ENCODE data around the gene DCST1.

Gene DCST1

DNA sequence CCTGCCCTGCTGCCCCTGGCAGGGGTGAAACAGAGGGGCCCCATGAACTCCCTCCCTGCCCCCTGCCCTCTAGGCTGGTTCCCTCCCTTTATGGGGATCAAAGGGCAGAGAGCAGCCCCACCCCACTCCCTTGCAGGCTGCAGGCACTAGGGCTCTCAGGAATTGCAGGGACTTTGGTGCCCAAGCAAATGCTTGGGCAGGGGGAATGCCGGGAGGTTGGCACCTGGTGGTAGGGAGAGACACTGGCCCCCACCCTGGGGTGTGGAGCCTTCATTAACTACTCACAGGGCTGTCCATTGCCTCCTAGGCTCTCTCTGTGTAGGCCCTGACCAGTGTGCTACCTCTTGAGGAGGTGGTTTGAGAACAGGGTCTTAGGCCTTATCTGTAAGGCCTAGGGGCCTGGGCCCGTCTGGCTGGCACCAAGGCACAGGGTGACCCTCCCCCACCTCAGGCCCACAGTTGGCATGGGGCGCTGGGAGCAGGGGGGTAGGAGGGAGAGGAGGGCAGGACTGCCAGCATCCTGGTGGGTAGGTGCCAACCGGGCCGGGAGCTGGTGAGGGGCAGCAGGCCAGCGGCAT, 26.3 kb upstream of the DCST1 start:
- DNase-seq (ENCODE audit: low read depth), result no peak
- TF ChIP-seq, protein P1, sequence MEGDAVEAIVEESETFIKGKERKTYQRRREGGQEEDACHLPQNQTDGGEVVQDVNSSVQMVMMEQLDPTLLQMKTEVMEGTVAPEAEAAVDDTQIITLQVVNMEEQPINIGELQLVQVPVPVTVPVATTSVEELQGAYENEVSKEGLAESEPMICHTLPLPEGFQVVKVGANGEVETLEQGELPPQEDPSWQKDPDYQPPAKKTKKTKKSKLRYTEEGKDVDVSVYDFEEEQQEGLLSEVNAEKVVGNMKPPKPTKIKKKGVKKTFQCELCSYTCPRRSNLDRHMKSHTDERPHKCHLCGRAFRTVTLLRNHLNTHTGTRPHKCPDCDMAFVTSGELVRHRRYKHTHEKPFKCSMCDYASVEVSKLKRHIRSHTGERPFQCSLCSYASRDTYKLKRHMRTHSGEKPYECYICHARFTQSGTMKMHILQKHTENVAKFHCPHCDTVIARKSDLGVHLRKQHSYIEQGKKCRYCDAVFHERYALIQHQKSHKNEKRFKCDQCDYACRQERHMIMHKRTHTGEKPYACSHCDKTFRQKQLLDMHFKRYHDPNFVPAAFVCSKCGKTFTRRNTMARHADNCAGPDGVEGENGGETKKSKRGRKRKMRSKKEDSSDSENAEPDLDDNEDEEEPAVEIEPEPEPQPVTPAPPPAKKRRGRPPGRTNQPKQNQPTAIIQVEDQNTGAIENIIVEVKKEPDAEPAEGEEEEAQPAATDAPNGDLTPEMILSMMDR (conservative IDR thresholded peaks at IDR 0.05; ENCODE audit: low read length), result no peak
- H3K4me3 ChIP-seq (ENCODE audit: low read length), result no peak overlapping the region

DNA sequence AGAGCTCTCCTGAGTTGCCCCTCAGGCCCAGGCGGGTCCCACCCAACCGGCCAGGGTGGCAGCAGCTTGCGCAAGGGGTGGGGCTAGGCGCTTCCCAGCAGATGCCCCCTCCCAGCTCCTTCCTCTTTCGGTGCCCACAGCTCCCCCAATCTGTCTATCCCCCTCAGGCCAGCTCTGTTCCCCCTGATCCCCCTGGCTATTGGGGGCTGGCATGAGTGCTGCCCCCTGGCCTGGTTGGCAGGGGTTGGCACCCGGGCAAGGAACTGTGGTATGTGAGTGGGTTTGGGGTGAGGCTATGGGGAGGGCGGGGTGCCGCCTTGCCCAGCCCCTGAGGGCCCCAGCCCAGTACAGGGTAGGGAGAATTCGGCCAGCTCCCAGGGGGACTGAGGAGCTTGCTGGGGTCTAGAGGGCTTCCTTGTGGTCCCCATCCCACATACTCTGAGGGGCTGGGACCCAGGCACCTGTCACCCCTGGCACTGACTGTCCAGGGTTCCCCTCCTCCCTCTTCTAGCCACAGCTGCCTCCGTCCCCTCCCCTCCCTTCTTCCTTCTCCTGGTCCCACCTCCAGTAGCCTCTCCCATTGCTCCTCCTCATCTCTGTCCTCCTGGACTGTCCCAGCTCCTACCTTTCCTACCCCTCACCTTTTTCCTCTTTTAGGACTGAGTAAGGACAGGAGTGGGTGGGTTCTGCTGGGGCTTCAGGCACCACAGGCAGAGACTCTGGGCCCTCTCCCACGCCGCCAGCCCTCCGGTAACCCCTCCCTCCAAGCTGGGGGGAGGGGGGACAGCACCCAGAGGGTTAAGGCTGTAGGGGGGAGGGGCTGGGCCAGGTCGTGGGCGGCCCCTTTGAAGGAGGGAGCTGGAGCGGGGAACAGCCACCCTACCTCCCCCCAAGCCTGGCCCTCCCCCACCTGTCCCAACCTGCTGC, 25.3 kb upstream of the DCST1 start:
- TF ChIP-seq, protein P1 (conservative IDR thresholded peaks at IDR 0.05; ENCODE audit: low read length), result no peak
- no peak overlapping the region for H3K4me3 ChIP-seq (ENCODE audit: low read length)
- no peak for DNase-seq (ENCODE audit: low read depth)

DNA sequence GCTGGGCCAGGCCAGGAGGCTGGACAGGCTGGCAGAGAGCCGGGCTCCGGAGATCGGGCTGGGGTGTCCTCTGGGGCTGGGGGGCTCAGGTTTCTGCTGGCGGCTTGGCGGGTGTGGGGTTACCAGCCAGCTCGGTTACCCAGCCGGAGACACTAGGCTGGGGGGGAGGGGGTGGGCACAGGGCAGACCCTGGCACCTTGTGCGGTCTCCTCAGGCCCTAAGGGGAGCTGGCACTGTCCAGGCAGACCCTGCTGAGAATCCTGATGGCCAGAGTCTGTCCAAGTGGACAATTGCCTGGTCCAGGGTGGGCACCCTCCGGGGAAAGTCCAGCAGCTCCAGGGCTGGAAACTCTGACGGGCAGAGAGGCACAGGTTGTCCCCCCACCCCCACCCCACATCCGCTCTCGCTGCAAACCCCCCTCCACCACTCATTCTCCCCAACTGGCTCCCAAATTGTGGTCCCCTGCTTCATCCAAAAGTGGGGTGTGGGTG, 24.4 kb upstream of the DCST1 start:
- DNase-seq (ENCODE audit: low read depth), result no peak
- TF ChIP-seq, protein P1 (conservative IDR thresholded peaks at IDR 0.05; ENCODE audit: low read length), result no peak
- H3K4me3 ChIP-seq (ENCODE audit: low read length), result no peak overlapping the region

DNA sequence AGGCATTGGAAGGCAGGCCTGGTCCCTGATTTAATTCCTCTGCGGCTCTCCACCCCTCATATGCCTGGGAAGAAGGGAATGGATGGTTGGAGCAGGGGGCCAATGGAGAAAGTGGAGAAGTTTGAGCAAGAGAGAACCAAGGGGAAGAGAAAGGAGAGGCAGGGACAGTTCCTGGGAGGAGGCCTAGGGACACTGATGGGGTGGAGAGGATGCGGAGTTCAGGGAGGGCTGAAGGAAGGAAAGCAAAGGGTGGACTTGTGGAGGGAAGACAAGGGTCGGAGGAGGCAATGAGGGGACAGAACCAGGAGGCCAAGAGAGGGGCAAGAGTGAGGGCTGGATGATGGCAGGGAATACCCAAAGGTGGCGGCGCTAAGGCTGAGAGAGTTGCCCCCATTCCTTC, 23.9 kb upstream of the DCST1 start:
- TF ChIP-seq, protein P1 (conservative IDR thresholded peaks at IDR 0.05; ENCODE audit: low read length), result no peak
- H3K4me3 ChIP-seq (ENCODE audit: low read length), result no peak overlapping the region
- DNase-seq (ENCODE audit: low read depth), result no peak

DNA sequence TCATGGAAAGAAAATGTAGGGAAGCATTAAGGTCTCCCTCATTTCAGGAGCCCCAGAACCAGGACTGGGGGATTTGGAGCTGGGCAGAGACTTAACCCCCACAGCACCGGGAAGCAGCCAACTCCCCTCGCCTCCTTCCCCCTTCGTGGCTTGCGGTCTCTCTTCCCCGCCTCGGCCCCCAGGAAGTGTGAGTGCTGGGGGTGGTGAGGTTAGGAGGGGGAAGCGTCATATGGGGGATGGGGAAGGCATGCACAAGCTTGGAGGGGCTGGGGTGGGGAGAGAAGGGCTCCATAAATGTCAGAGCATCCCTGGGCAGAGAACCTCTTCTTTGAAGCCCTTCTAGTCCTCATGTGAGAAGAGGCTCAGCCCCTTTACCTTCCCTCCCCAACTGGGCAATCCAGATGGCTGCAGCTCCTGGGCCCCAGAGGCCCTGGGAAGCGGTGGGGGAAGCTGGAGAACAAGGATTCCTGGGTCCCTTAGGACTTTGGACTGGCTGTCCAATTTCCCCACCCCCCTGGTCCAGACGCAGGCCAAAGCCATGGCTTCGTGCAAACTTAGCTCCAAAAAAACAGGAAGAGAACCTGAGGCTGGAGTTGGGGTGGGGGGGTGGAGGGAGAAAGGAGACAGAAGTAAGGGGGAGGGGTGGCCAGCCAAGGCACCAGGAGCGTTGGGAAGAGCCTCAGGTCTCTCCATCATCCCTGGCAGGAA, 23.3 kb upstream of the DCST1 start:
- H3K4me3 ChIP-seq (ENCODE audit: low read length), result no peak overlapping the region
- no peak for DNase-seq (ENCODE audit: low read depth)
- TF ChIP-seq, protein P1 (conservative IDR thresholded peaks at IDR 0.05; ENCODE audit: low read length), result no peak

DNA sequence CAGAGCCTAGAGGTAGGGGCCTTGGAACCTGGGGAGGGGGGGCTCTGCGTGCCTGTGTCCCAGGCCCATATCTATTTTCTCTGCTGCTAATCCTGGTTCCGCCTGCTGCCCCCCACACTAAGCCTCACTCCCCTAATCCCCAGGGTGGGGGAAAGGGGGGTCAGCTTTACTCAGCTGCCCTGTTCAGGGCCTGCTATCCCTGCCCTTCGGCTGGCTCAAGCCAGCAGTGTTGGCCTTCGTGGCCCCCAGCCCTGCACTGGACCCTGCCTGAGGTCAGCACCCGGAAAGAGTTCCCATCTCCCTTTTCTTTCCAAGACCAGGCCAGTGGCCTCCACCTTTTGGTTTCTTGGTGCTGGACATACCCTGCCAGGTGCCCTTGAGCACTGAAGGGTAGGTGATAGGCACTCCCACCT, 22.6 kb upstream of the DCST1 start:
- no peak overlapping the region for H3K4me3 ChIP-seq (ENCODE audit: low read length)
- TF ChIP-seq, protein P1 (conservative IDR thresholded peaks at IDR 0.05; ENCODE audit: low read length), result no peak
- DNase-seq (ENCODE audit: low read depth), result no peak

Data from AG10803 (cell line).